Kidney epithelial cell (primary cell): ENCODE data around the gene FBXO48. TPM values are rescaled to one million over a fixed set of nuclear protein-coding genes. Genes with fewer than 3 reads are reported as not detected.
A peak's percentile ranks its signal among the peaks of the same experiment; 100 is the strongest.
"Not testable (repeated sequence)": the region's sequence is repeated elsewhere in the genome, so short reads cannot be mapped to it uniquely, and the experiment has no call there.

Source experiments
- DNase-seq: peaks from one replicate; pipeline ENCODE4 v3.0.0-alpha.2; 2010; ENCODE audit warnings: low read depth
- H3K27me3 ChIP-seq: 2 replicates; pipeline ENCODE4 v1.6.0; 2011; ENCODE audit warnings: low read length; ENCODE audit not compliant: control insufficient read depth, insufficient read depth
- H3K36me3 ChIP-seq: 2 replicates; pipeline ENCODE4 v1.5.1; 2011; ENCODE audit warnings: low read length; ENCODE audit not compliant: control insufficient read depth, insufficient read depth
- H3K4me3 ChIP-seq: 2 replicates; pipeline ENCODE4 v1.5.1; 2011; ENCODE audit warnings: low read depth, mild to moderate bottlenecking, control low read depth, low read length
- total RNA-seq: library from RNA; depleted of rRNA; stranded (reverse); fragments of >200 nt; gene quantifications from 2 replicates; pipeline ENCODE4 v1.2.3, GENCODE V29; 2015
- TF ChIP-seq, protein P1 (sequence below): IDR thresholded peaks from 2 replicates; pipeline ENCODE4 v1.5.1; 2011; ENCODE audit warnings: mild to moderate bottlenecking, moderate library complexity, low read length, control low read depth, inconsistent platforms; ENCODE audit not compliant: insufficient read depth, poor library complexity, severe bottlenecking

The FBXO48 gene
- total RNA-seq, 1 donor from 2014 or later: 0.54 TPM

GRCh38 chr2:68489282-68489681 is 22.2 kb upstream of the FBXO48 start:
- H3K27me3 ChIP-seq: no peaks in the 10 kb centered on the region
- TF ChIP-seq, protein P1, sequence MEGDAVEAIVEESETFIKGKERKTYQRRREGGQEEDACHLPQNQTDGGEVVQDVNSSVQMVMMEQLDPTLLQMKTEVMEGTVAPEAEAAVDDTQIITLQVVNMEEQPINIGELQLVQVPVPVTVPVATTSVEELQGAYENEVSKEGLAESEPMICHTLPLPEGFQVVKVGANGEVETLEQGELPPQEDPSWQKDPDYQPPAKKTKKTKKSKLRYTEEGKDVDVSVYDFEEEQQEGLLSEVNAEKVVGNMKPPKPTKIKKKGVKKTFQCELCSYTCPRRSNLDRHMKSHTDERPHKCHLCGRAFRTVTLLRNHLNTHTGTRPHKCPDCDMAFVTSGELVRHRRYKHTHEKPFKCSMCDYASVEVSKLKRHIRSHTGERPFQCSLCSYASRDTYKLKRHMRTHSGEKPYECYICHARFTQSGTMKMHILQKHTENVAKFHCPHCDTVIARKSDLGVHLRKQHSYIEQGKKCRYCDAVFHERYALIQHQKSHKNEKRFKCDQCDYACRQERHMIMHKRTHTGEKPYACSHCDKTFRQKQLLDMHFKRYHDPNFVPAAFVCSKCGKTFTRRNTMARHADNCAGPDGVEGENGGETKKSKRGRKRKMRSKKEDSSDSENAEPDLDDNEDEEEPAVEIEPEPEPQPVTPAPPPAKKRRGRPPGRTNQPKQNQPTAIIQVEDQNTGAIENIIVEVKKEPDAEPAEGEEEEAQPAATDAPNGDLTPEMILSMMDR: no peak
- no peak for DNase-seq
- no peaks in the 10 kb centered on the region for H3K36me3 ChIP-seq
- H3K4me3 ChIP-seq: no peak overlapping the region

DNA sequence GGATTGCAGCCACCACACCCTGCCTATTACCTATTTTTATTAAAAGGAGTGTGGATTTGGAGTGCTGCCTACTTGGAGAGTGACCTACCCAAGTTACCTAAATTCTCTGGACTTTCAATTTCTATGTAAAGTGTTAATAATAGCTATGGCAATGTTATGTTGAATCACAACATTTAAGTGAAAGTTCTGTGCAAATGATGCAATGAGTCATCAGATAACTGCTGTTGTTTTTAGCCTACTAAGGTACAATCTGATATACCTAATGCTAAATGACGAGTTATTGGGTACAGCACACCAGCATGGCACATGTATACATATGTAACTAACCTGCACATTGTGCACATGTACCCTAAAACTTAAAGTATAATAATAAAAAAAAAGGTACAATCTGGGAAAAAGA is 21.5 kb upstream of the FBXO48 start:
- DNase-seq, H3K4me3 ChIP-seq, H3K36me3 ChIP-seq, H3K27me3 ChIP-seq: not testable (repeated sequence)

GRCh38 chr2:68487773-68488355 is 20.8 kb upstream of the FBXO48 start:
- H3K4me3 ChIP-seq: no peak overlapping the region
- no peak for DNase-seq

GRCh38 chr2:68483011-68483410 is 15.9 kb upstream of the FBXO48 start:
- no peaks in the 10 kb centered on the region for H3K27me3 ChIP-seq
- TF ChIP-seq, protein P1: no peak
- no peak for DNase-seq
- no peak overlapping the region for H3K4me3 ChIP-seq
- H3K36me3 ChIP-seq: no peaks in the 10 kb centered on the region

More at GRCh38 chr2:68487773-68488355, 20.8 kb upstream of the FBXO48 start:
- no peaks in the 10 kb centered on the region for H3K27me3 ChIP-seq
- TF ChIP-seq, protein P1: peak; percentile 26
- no peaks in the 10 kb centered on the region for H3K36me3 ChIP-seq

- no peaks in the 10 kb centered on the region for H3K36me3 ChIP-seq
- TF ChIP-seq, protein P1: no peak
- no peak for DNase-seq
- H3K4me3 ChIP-seq: no peak overlapping the region
- no peaks in the 10 kb centered on the region for H3K27me3 ChIP-seq
Observed at GRCh38 chr2:68482296-68482820, 15.3 kb upstream of the FBXO48 start.

DNA sequence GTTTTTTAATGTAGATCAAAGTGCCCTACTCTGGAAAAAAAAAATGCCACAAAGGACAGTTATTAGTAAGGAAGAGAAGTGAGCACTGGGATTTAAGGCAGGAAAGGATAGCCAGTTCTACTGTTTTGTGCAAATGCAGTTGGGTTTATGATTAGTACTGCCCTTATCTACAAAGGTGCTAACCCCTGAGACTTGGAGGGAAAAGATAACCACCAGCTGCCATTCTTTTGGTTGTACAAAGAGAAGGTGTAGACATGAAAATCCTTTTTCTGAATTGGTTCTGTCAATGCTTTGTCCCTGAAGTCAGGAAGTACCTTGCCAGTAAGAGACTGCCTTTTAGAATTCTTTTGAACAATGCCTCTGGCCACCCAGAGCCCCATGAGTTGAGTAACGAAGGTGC is 11.6 kb upstream of the FBXO48 start:
- H3K4me3 ChIP-seq: no peak overlapping the region
- DNase-seq: no peak
- H3K27me3 ChIP-seq: no peaks in the 10 kb centered on the region
- H3K36me3 ChIP-seq: no peaks in the 10 kb centered on the region
- TF ChIP-seq, protein P1: no peak
